Activated gamma-delta T cell treated with anti-CD3 and anti-CD28 coated beads, Interleukin-2, amount 50 U/mL, for 16 hours (primary cell): ENCODE data around the gene MEF2A.
"Not testable (repeated sequence)": the region's sequence is repeated elsewhere in the genome, so short reads cannot be mapped to it uniquely, and the experiment has no call there.

Experiments
- DNase-seq: peaks from one replicate; pipeline ENCODE4 v3.0.0-alpha.2; 2020; ENCODE audit warnings: low read depth

MEF2A gene

GRCh38 chr15:99565299-99566156, at the start of gene MEF2A:
TSS of gene MEF2A (plus strand) at chr15:99565984. CDS start at chr15:99633120, 67,136 bp downstream.
- peak; percentile 87 for DNase-seq

- DNase-seq: no peak
Measured at GRCh38 chr15:99518191-99518590, 47.6 kb upstream of the MEF2A start.

- not testable (repeated sequence) for DNase-seq
Measured at GRCh38 chr15:99519366-99519765, 46.4 kb upstream of the MEF2A start.

GRCh38 chr15:99522288-99522687, 43.5 kb upstream of the MEF2A start:
- DNase-seq: no peak

- no peak for DNase-seq
Measured at GRCh38 chr15:99526176-99526575, 39.6 kb upstream of the MEF2A start.

- DNase-seq: no peak
Measured at GRCh38 chr15:99526671-99527070, 39.1 kb upstream of the MEF2A start.

GRCh38 chr15:99536422-99537040, 29.3 kb upstream of the MEF2A start:
- no peak for DNase-seq

- DNase-seq: no peak
Measured at GRCh38 chr15:99537344-99537743, 28.4 kb upstream of the MEF2A start.

- DNase-seq: no peak
Measured at GRCh38 chr15:99538261-99538660, 27.5 kb upstream of the MEF2A start.

- no peak for DNase-seq
Measured at GRCh38 chr15:99542828-99543227, 23.0 kb upstream of the MEF2A start.

GRCh38 chr15:99545605-99546004, 20.2 kb upstream of the MEF2A start:
- DNase-seq: no peak

GRCh38 chr15:99546441-99547100, 19.2 kb upstream of the MEF2A start:
- DNase-seq: no peak

GRCh38 chr15:99547517-99547916, 18.3 kb upstream of the MEF2A start:
- DNase-seq: no peak

- no peak for DNase-seq
Measured at GRCh38 chr15:99550077-99550476, 15.7 kb upstream of the MEF2A start.

- DNase-seq: no peak
Measured at GRCh38 chr15:99552111-99552510, 13.7 kb upstream of the MEF2A start.

GRCh38 chr15:99554880-99555488, 10.8 kb upstream of the MEF2A start:
- no peak for DNase-seq

- no peak for DNase-seq
Measured at GRCh38 chr15:99556011-99556410, 9.8 kb upstream of the MEF2A start.

GRCh38 chr15:99556578-99556977, 9.2 kb upstream of the MEF2A start:
- DNase-seq: no peak

- DNase-seq: no peak
Measured at GRCh38 chr15:99558084-99558483, 7.7 kb upstream of the MEF2A start.

- no peak for DNase-seq
Measured at GRCh38 chr15:99558571-99558970, 7.2 kb upstream of the MEF2A start.

GRCh38 chr15:99561476-99562230, 4.1 kb upstream of the MEF2A start:
- DNase-seq: no peak

- no peak for DNase-seq
Measured at GRCh38 chr15:99562238-99562637, 3.5 kb upstream of the MEF2A start.
